Measurements from ENCODE around the gene FAM53A. TPM values are rescaled to one million over a fixed set of nuclear protein-coding genes. Genes with fewer than 3 reads are reported as not detected.
"Not testable (repeated sequence)": the region's sequence is repeated elsewhere in the genome, so short reads cannot be mapped to it uniquely, and the experiment has no call there.

The FAM53A gene
- total and polyA plus RNA-seq, 7 donors, result 0.71 to 1.9 (median 1.3) TPM

DNA sequence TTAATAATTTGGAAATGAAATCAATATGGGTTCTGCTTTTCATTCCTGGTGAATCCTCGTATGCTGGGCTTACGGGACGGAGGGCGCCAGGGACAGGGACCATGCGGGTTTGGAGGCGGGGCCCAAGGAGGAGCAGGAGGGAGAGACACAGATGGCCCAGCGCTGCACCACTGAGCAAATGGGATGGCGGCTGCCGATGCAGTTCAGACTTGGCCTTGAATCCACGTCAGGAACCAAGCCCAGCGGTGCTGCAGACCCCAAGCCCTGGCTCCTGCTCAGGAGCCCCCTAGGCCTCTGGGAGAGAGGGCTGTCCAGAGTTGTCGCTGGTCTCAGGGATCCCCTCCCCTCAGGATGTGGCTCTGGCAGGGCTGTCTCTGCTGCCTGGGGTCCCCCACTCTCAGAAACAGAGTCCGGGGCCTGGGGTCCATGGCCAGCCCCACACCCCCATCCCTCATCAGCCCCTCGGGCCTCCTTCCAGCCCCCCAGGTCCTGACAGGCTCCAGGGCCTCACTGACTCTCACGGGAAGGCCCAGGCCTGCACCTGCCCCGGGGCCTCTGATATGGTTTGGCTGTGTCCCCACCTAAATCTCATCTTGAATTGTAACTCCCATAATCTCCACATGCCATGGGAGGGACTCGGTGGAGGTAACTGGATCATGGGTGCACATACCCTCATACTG, 75.2 kb downstream of the FAM53A start:
- TF ChIP-seq, protein P1, sequence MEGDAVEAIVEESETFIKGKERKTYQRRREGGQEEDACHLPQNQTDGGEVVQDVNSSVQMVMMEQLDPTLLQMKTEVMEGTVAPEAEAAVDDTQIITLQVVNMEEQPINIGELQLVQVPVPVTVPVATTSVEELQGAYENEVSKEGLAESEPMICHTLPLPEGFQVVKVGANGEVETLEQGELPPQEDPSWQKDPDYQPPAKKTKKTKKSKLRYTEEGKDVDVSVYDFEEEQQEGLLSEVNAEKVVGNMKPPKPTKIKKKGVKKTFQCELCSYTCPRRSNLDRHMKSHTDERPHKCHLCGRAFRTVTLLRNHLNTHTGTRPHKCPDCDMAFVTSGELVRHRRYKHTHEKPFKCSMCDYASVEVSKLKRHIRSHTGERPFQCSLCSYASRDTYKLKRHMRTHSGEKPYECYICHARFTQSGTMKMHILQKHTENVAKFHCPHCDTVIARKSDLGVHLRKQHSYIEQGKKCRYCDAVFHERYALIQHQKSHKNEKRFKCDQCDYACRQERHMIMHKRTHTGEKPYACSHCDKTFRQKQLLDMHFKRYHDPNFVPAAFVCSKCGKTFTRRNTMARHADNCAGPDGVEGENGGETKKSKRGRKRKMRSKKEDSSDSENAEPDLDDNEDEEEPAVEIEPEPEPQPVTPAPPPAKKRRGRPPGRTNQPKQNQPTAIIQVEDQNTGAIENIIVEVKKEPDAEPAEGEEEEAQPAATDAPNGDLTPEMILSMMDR (IDR thresholded peaks at IDR 0.05), result no peak
- Histone ChIP-seq H3K27ac (no peak overlapping the region), H3K4me3 (no peak overlapping the region), H3K4me1 (no peaks in the 10 kb centered on the region), H3K9me3 (no peaks in the 10 kb centered on the region), H3K27me3 (ENCODE audit: insufficient read depth in 3 of 3, low read length in 2 of 3) (peaks cover 0 to 24% (median 7%) of the 10 kb centered on the region in 3 donors), H3K36me3 (ENCODE audit: insufficient read depth in 1 of 2, low read depth in 1 of 2) (no peaks in the 10 kb centered on the region)
- intact Hi-C loops (cut with DNase I), result no loop called here
- 72 to 75% (median 75%) methylated on average over 16 to 17 of the region's 17 CpGs for WGBS, 3 donors
- DNase-seq, result peak in 1 of 2 donors; percentile 35
- no peak for ATAC-seq

DNA sequence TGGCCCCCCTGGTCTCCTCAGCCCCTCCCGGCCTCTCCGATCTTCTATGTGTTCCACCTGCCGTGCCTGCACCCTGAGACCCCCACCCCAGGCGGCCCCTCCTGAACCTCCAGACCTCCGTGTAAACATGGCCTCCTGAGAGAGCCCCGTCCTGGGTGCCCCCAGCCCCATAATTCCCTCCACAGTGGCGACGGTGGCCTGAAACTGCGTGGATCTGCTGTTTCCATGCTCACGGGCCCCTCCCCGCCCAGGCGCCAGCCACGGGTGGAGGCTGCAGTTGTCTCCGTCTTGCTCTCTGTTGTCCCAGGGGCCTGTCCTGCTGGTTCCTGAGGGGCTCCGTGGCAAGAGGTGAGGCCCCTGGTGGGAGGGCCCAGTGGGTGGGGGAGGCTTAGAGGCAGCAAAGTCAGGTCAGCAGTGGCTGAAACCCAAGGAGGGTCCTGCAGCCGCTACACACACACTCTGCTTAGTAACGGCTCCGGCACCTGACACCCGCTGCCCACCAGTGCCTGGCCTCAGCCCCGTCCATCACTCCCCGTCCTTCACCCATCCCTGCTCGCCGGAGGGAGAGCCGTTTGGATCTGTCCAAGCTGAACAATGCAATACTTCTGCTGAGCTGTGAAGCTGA, 75.8 kb downstream of the FAM53A start:
- TF ChIP-seq, protein P1 (IDR thresholded peaks at IDR 0.05), result no peak
- 75 to 77% (median 76%) methylated on average over 24 of the region's 24 CpGs for WGBS, 3 donors
- H3K4me1 ChIP-seq, result no peaks in the 10 kb centered on the region
- intact Hi-C loops (cut with DNase I), result no loop called here
- H3K36me3 ChIP-seq (ENCODE audit: insufficient read depth in 1 of 2, low read depth in 1 of 2), result no peaks in the 10 kb centered on the region
- no peaks in the 10 kb centered on the region for H3K9me3 ChIP-seq
- no peak overlapping the region for H3K27ac ChIP-seq
- DNase-seq (peak in 1 of 2 donors; percentile 42), ATAC-seq (no peak)
- H3K4me3 ChIP-seq, result no peak overlapping the region
- H3K27me3 ChIP-seq (ENCODE audit: insufficient read depth in 3 of 3, low read length in 2 of 3), result peaks cover 0 to 31% (median 9%) of the 10 kb centered on the region in 3 donors

DNA sequence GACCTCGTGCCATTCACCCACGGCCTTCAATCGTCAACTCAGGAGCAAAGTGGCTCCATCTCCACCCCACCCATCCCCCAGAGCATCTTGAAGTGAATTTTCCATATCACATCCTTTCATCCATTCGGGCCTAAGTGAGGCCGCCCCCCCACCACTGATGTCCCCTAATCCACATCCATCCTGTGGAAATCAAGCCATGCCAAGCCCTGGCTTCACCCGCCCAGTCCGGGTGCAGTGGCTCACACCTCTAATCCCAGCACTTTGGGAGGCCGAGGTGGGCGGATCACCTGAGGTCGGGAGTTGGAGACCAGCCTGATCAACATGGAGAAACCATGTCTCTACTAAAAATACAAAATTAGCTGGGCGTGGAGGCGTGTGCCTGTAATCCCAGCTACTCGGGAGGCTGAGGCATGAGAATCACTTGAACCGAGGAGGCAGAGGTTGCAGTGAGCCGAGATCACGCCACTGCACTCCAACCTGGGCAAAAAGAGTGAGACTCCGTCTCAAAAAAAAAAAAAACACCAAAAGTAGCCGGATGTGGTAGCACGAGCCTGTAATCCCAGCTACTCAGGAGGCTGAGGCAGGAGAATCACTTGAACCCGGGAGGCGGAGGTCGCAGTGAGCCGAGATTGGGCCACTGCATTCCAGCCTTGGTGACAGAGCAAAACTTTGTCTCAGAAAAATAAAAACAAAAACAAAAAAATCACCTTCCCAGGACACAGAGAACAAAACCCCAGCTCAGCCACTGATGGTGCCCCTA, 76.5 kb downstream of the FAM53A start:
- H3K9me3 ChIP-seq; H3K36me3 ChIP-seq (ENCODE audit: insufficient read depth in 1 of 2, low read depth in 1 of 2); H3K4me1 ChIP-seq; H3K27ac ChIP-seq; H3K4me3 ChIP-seq; intact Hi-C loops (cut with DNase I); ATAC-seq: not testable (repeated sequence)
- peak in 1 of 2 donors; percentile 6 for DNase-seq
- H3K27me3 ChIP-seq (ENCODE audit: insufficient read depth in 3 of 3, low read length in 2 of 3), result peaks cover 0 to 36% (median 11%) of the 10 kb centered on the region in 3 donors
- 89 to 91% (median 91%) methylated on average over 22 to 23 of the region's 23 CpGs for WGBS, 3 donors

DNA sequence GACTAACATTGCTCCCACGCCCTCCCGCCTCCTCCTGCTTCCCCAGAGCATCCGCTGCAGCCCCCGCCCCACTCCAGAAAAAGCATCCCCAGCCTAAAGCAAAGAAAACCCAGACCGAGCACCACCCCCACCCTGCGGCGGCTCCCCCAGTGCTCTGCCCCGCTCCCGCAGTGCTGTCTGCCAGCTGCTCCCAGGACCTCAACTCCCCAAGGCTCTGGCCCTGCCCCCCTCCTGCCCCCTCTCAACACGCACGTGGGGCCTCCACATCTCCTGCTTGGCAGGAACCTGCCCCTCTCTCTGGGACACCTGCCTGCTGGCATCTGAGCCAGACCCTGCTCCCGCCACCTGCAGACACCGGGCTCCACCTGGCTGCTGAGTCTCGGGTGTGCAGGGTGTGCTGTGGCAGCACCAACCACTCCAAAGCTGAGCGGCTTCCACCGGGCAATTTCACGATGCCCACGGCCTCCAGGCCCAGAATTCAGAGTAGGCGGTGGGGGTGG, 79.4 kb downstream of the FAM53A start:
- Histone ChIP-seq H3K27me3 (ENCODE audit: insufficient read depth in 3 of 3, low read length in 2 of 3) (peaks cover 0 to 43% (median 17%) of the 10 kb centered on the region in 3 donors), H3K9me3 (no peaks in the 10 kb centered on the region), H3K36me3 (ENCODE audit: insufficient read depth in 1 of 2, low read depth in 1 of 2) (no peaks in the 10 kb centered on the region), H3K27ac (no peak overlapping the region), H3K4me3 (no peak overlapping the region), H3K4me1 (no peaks in the 10 kb centered on the region)
- TF ChIP-seq, protein P1 (IDR thresholded peaks at IDR 0.05), result no peak
- intact Hi-C loops (cut with DNase I), result no loop called here
- peak in 1 of 2 donors; percentile 34 for DNase-seq
- no peak for ATAC-seq
- 24 to 27% (median 25%) methylated on average over 19 of the region's 19 CpGs for WGBS, 3 donors

Measured in psoas muscle (tissue), 8 donors.